ENCODE data around the gene OSGIN1. TPM values are rescaled to one million over a fixed set of nuclear protein-coding genes. Genes with fewer than 3 reads are reported as not detected.

The OSGIN1 gene
- total RNA-seq = 1 to 10 TPM; 4.4 to 9.4 TPM

- Histone ChIP-seq H3K4me1 (replicated peaks) (peaks cover 4% of the 10 kb centered on the region), H3K36me3 (no peaks in the 10 kb centered on the region), H3K9me3 (no peaks in the 10 kb centered on the region), H3K27me3 (replicated peaks; ENCODE audit: insufficient read depth) (no peaks in the 10 kb centered on the region), H3K4me3 (peak within 1 kb of the TSS; percentile 41 to 52), H3K27ac (peak within 1 kb of the TSS; percentile 92)
- intact Hi-C loops (cut with DNase I) = loop anchor here (10.0 kb wide), 1 partner anchor 332 kb away; no protein-coding TSS in a partner anchor
- peak; percentile 96 for DNase-seq (ENCODE audit: low spot score)
- no peak for TF ChIP-seq CTCF (IDR thresholded peaks at IDR 0.05)
- peak; percentile 91 for TF ChIP-seq POLR2AphosphoS5 (IDR thresholded peaks at IDR 0.05)
- TF ChIP-seq POLR2A (IDR thresholded peaks at IDR 0.05) = peak; percentile 73
- WGBS = under 1% methylated on average over 28 of the region's 30 CpGs
These were observed at the start of gene OSGIN1 for GRCh38 chr16:83952940-83953795. Gene OSGIN1, plus strand, starts transcription at chr16:83953240. Its CDS starts 4,432 bp downstream, at chr16:83957672.

- Histone ChIP-seq H3K4me3 (no peak overlapping the region), H3K9me3 (no peaks in the 10 kb centered on the region), H3K27ac (no peak overlapping the region), H3K36me3 (no peaks in the 10 kb centered on the region), H3K4me1 (replicated peaks) (no peaks in the 10 kb centered on the region), H3K27me3 (replicated peaks; ENCODE audit: insufficient read depth) (no peaks in the 10 kb centered on the region)
- no peak for TF ChIP-seq POLR2A (IDR thresholded peaks at IDR 0.05)
- peak; percentile 22 for TF ChIP-seq POLR2AphosphoS5 (IDR thresholded peaks at IDR 0.05)
- no peak for DNase-seq (ENCODE audit: low spot score)
- 58% methylated on average over 10 of the region's 10 CpGs for WGBS
- intact Hi-C loops (cut with DNase I) = no loop called here
These were observed 49.3 kb upstream of the OSGIN1 start for GRCh38 chr16:83903751-83904150.

- Histone ChIP-seq H3K4me1 (replicated peaks) (no peaks in the 10 kb centered on the region), H3K27ac (no peak overlapping the region), H3K36me3 (no peaks in the 10 kb centered on the region), H3K27me3 (replicated peaks; ENCODE audit: insufficient read depth) (no peaks in the 10 kb centered on the region), H3K9me3 (no peaks in the 10 kb centered on the region), H3K4me3 (no peak overlapping the region)
- WGBS = 82% methylated on average over 8 of the region's 8 CpGs
- intact Hi-C loops (cut with DNase I) = no loop called here
- no peak for DNase-seq (ENCODE audit: low spot score)
- TF ChIP-seq CTCF (IDR thresholded peaks at IDR 0.05) (no peak), POLR2A (IDR thresholded peaks at IDR 0.05) (no peak), POLR2AphosphoS5 (IDR thresholded peaks at IDR 0.05) (no peak)
These were observed 46.4 kb upstream of the OSGIN1 start for GRCh38 chr16:83906683-83907082.

- no peak overlapping the region for H3K27ac ChIP-seq
- DNase-seq (ENCODE audit: low spot score) = no peak
- H3K9me3 ChIP-seq = no peaks in the 10 kb centered on the region
- WGBS = 87% methylated on average over 8 of the region's 8 CpGs
- no peaks in the 10 kb centered on the region for H3K4me1 ChIP-seq (replicated peaks)
- H3K4me3 ChIP-seq = no peak overlapping the region
- intact Hi-C loops (cut with DNase I) = no loop called here
- no peak for TF ChIP-seq POLR2AphosphoS5 (IDR thresholded peaks at IDR 0.05)
- TF ChIP-seq POLR2A (IDR thresholded peaks at IDR 0.05) = no peak
- no peak for TF ChIP-seq CTCF (IDR thresholded peaks at IDR 0.05)
- H3K36me3 ChIP-seq = peaks cover 0 to 2% of the 10 kb centered on the region in 2 donors
- no peaks in the 10 kb centered on the region for H3K27me3 ChIP-seq (replicated peaks; ENCODE audit: insufficient read depth)
These were observed 45.9 kb upstream of the OSGIN1 start for GRCh38 chr16:83907111-83907510.

- Histone ChIP-seq H3K9me3 (no peaks in the 10 kb centered on the region), H3K4me1 (replicated peaks) (no peaks in the 10 kb centered on the region), H3K4me3 (no peak overlapping the region), H3K36me3 (peaks cover 0 to 8% of the 10 kb centered on the region in 2 donors), H3K27ac (no peak overlapping the region), H3K27me3 (replicated peaks; ENCODE audit: insufficient read depth) (no peaks in the 10 kb centered on the region)
- 68% methylated on average over 15 of the region's 15 CpGs for WGBS
- TF ChIP-seq POLR2A (IDR thresholded peaks at IDR 0.05) (no peak), POLR2AphosphoS5 (IDR thresholded peaks at IDR 0.05) (no peak), CTCF (IDR thresholded peaks at IDR 0.05) (no peak)
- intact Hi-C loops (cut with DNase I) = no loop called here
- DNase-seq (ENCODE audit: low spot score) = no peak
These were observed 45.3 kb upstream of the OSGIN1 start for GRCh38 chr16:83907631-83908250.

All from prostate gland (tissue), 2 donors.